Measurements from ENCODE around the gene ATP7B. TPM values are rescaled to one million over a fixed set of nuclear protein-coding genes. Genes with fewer than 3 reads are reported as not detected.

The ATP7B gene
- total RNA-seq, 2 experiments from 2014 or later, result 0.85 to 1.2 TPM

DNA sequence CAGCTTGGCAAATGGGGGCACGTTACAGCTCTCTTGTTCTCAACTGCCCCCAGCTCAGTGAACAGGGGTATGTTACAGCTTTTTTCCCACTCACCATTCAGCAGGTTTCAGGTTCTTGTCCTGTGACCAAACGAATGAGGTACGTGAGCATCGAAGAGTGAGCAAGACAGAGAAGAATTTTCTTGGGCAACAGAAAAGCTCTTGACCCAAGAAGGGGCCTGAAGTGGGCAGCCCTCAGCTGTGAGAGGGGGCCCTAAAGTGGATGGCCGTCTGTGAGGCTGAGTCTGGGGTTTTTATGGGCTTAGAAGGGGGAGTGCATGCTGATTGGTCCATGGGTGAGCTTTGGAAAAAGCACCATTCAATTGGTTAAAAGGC is 128.0 kb downstream of the ATP7B start:
- H3K4me1 Mint-ChIP-seq (ENCODE audit: low read depth), result no peaks in the 10 kb centered on the region
- Histone ChIP-seq H3K36me3 (ENCODE audit: insufficient read depth, low read length) (no peaks in the 10 kb centered on the region), H3K4me1 (ENCODE audit: insufficient read depth, low read length) (no peaks in the 10 kb centered on the region), H3K27ac (ENCODE audit: low read depth in 1 of 2, low read length in 2 of 2) (no peak overlapping the region), H3K27me3 (ENCODE audit: control insufficient read depth in 1 of 2, insufficient read depth in 2 of 2, low read length in 2 of 2) (no peaks in the 10 kb centered on the region), H3K9me3 (ENCODE audit: control insufficient read depth in 1 of 2, insufficient read depth in 1 of 2, low read length in 2 of 2) (peaks cover 6 to 13% of the 10 kb centered on the region in 2 experiments), H3K4me3 (ENCODE audit: low read length) (no peak overlapping the region)
- peaks cover 5% of the 10 kb centered on the region for H3K9me3 Mint-ChIP-seq
- no peak overlapping the region for H3K4me3 Mint-ChIP-seq
- ChIA-PET POLR2A (no interaction called here), CTCF (no interaction called here)
- TF ChIP-seq, protein P1, sequence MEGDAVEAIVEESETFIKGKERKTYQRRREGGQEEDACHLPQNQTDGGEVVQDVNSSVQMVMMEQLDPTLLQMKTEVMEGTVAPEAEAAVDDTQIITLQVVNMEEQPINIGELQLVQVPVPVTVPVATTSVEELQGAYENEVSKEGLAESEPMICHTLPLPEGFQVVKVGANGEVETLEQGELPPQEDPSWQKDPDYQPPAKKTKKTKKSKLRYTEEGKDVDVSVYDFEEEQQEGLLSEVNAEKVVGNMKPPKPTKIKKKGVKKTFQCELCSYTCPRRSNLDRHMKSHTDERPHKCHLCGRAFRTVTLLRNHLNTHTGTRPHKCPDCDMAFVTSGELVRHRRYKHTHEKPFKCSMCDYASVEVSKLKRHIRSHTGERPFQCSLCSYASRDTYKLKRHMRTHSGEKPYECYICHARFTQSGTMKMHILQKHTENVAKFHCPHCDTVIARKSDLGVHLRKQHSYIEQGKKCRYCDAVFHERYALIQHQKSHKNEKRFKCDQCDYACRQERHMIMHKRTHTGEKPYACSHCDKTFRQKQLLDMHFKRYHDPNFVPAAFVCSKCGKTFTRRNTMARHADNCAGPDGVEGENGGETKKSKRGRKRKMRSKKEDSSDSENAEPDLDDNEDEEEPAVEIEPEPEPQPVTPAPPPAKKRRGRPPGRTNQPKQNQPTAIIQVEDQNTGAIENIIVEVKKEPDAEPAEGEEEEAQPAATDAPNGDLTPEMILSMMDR (IDR thresholded peaks at IDR 0.05), result no peak
- DNase-seq, result no peak
- no peak overlapping the region for H3K27ac Mint-ChIP-seq
- H3K27me3 Mint-ChIP-seq, result no peaks in the 10 kb centered on the region
- ATAC-seq (ENCODE audit: poor library complexity), result no peak
- H3K36me3 Mint-ChIP-seq (ENCODE audit: low read depth), result no peaks in the 10 kb centered on the region
- intact Hi-C loops (cut with DNase I, micrococcal nuclease), result no loop called here

Other genes with a start within 250 kb of the ATP7B start
- gene DHRS12, start 207.3 kb downstream of the ATP7B start, total RNA-seq, result 10 to 100 TPM in 1 of 2 experiments, 1 to 10 TPM in 1; 10.0 to 14.8 TPM
- gene TMEM272, start 166.3 kb downstream of the ATP7B start, total RNA-seq, result 1 to 10 TPM; 2.7 to 2.8 TPM
- gene CCDC70, start 149.5 kb downstream of the ATP7B start, total RNA-seq, result not detected
- gene ALG11, start 948 bp upstream of the ATP7B start, total RNA-seq, result 10 to 100 TPM; 25.8 to 29.8 TPM
- gene UTP14C, start 13.2 kb upstream of the ATP7B start, total RNA-seq, result 1 to 10 TPM; 1.3 to 1.9 TPM
- gene NEK5, start 117.6 kb upstream of the ATP7B start, total RNA-seq, result under 1 TPM in 1 of 2 experiments, not detected in 1; 0.08 TPM
- gene NEK3, start 148.1 kb upstream of the ATP7B start, total RNA-seq, result 1 to 10 TPM; 7.0 TPM

Measured in CD4-positive, alpha-beta T cell (primary cell).